Spleen (tissue), 7 donors: ENCODE data around the gene BAG1.

ENCODE experiments used
- POLR2A ChIP-seq, 3 donors: fragments of 450-650 bp; IDR thresholded peaks; one replicate each; pipeline ENCODE4 v1.5.1; 2017; ENCODE audit warnings: antibody characterized with exemption in 3 of 3, mild to moderate bottlenecking in 1 of 3
- TF ChIP-seq, protein P1 (sequence below), 11 experiments: fragments of 200-600 bp in 7 of 11; fragments of 450-650 bp in 4 of 11; sonication (generic) in 4 of 11; IDR thresholded peaks in 8 of 11; conservative IDR thresholded peaks in 3 of 11; 1 replicate in 7 of 11; 2 replicates in 4 of 11; pipeline versions ENCODE4 v1.4.0 to v1.8.0; 2016 to 2021; ENCODE audit warnings: antibody characterized with exemption in 11 of 11, inconsistent platforms in 4 of 11, mild to moderate bottlenecking in 1 of 11
- donor health status: DM: no; HTN: no; CAD: no; lungs with moderate emphysema.
- donor health status: DM: no; HTN: no; CAD: no.
- donor health status: DM: no; HTN: no; CAD: no.

DNA sequence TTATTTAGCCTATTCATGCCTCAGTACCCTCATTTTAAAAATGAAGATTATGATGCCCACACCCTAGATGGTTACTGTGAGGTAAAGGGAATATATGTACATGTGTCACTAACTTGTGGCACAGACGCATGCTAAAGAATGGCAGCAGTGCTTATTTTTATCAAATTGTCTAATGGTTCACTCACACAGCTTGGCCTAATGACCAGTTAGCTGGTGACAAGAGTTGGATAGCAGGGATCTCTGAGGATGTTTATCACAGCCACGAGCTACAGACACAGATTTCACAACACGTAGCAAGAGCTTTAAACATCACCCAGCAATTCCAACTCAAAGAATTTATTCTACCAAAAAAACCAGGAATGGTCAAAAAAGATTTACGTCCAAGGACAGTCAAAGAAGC lies 7.2 kb downstream of the BAG1 start:
- TF ChIP-seq, protein P1, sequence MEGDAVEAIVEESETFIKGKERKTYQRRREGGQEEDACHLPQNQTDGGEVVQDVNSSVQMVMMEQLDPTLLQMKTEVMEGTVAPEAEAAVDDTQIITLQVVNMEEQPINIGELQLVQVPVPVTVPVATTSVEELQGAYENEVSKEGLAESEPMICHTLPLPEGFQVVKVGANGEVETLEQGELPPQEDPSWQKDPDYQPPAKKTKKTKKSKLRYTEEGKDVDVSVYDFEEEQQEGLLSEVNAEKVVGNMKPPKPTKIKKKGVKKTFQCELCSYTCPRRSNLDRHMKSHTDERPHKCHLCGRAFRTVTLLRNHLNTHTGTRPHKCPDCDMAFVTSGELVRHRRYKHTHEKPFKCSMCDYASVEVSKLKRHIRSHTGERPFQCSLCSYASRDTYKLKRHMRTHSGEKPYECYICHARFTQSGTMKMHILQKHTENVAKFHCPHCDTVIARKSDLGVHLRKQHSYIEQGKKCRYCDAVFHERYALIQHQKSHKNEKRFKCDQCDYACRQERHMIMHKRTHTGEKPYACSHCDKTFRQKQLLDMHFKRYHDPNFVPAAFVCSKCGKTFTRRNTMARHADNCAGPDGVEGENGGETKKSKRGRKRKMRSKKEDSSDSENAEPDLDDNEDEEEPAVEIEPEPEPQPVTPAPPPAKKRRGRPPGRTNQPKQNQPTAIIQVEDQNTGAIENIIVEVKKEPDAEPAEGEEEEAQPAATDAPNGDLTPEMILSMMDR (IDR thresholded peaks at IDR 0.05 in 8 of 11, conservative IDR thresholded peaks at IDR 0.05 in 3 of 11), result no peak
- TF ChIP-seq POLR2A (IDR thresholded peaks at IDR 0.05), result no peak
